ENCODE results near the gene PCDHB12.
"Not testable (repeated sequence)": the region's sequence is repeated elsewhere in the genome, so short reads cannot be mapped to it uniquely, and the experiment has no call there.

The PCDHB12 gene

GRCh38 chr5:141208478-141208877 is at the start of gene PCDHB12:
TSS of gene PCDHB12 (plus strand) at chr5:141208719. CDS start at chr5:141208908, 189 bp downstream.
- no peak for DNase-seq

GRCh38 chr5:141172381-141173204 is 35.9 kb upstream of the PCDHB12 start, which contains the start of gene PCDHB7:
TSS of gene PCDHB7 (plus strand) at chr5:141172644. CDS start at chr5:141172836, 192 bp downstream.
- no peak for DNase-seq

GRCh38 chr5:141174291-141175104 is 34.0 kb upstream of the PCDHB12 start:
- not testable (repeated sequence) for DNase-seq

DNA sequence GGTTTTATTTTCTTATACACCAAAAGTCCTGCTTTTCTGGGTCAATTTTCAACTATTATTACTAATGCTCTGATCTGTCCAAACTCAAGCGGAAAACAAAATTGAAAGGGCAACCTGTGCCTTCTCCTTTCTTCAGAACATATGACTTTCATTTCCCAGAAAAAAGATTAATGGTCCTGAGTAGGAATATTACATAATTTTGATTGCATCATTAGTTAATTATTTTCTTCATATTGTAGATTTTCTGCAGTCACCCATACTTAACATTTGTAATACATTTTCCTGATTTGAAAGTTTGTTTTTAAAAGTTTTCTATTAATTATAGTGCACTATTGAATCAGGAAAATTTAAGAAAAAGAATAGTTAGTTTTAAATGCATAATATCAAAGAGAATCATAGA is 32.6 kb upstream of the PCDHB12 start:
- no peak for DNase-seq

DNA sequence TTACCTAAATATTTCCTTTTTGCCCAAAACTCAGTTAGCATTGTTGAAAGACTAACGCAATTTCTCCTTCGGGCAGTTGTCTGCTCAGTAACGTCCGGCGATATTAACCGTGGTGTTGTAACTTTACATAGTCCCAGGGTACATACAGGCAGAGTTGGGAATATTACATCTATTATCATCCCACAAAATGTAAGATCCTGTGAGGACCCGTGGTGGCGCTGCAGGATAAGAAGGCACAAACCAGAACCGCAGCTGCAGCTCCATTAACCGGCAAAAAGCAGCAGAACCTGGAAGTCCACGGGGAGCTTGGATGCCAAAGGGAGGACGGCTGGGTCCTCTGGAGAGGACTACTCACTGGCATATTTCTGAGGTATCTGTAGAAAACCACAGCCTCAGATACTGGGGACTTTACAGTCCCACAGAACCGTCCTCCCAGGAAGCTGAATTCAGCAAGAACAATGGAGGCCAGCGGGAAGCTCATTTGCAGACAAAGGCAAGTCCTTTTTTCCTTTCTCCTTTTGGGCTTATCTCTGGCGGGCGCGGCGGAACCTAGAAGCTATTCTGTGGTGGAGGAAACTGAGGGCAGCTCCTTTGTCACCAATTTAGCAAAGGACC is 30.8 kb upstream of the PCDHB12 start, which contains the start of gene PCDHB8:
Gene PCDHB8, plus strand, starts transcription at position 214 of the 615 bp plus-strand sequence. Its CDS starts 245 bp downstream, at position 459.
- DNase-seq: peak; percentile 23

GRCh38 chr5:141179371-141179770 is 29.1 kb upstream of the PCDHB12 start:
- DNase-seq: not testable (repeated sequence)

DNA sequence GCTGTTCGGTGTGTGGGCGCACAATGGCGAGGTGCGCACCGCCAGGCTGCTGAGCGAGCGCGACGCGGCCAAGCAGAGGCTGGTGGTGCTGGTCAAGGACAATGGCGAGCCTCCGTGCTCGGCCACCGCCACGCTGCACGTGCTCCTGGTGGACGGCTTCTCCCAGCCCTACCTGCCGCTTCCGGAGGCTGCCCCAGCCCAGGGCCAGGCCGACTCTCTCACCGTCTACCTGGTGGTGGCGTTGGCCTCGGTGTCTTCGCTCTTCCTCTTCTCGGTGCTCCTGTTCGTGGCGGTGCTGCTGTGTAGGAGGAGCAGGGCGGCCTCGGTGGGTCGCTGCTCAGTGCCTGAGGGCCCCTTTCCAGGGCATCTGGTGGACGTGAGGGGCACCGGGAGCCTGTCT is 28.6 kb upstream of the PCDHB12 start:
- not testable (repeated sequence) for DNase-seq

GRCh38 chr5:141180313-141180712 is 28.2 kb upstream of the PCDHB12 start:
- no peak for DNase-seq

DNA sequence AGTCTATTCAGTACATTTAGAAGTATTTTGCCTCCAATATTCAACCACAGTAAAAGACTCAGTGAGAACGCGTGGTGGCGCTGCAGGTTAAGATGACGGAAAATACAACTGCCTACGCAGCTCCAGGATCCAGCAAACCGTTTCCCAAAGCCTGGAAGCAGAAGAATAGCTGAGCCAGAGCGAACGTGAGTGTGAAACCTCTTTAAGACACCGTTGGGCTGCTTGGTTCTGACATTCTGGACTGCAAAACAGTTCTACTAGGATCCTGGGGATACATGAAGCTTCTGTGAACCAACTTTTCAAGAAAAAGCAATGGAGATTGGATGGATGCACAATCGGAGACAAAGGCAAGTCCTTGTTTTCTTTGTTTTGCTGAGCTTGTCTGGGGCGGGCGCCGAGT is 26.3 kb upstream of the PCDHB12 start, which contains the start of gene PCDHB16:
Gene PCDHB16, plus strand, starts transcription at position 140 of the 400 bp plus-strand sequence. Its CDS starts 173 bp downstream, at position 313.
- no peak for DNase-seq

DNA sequence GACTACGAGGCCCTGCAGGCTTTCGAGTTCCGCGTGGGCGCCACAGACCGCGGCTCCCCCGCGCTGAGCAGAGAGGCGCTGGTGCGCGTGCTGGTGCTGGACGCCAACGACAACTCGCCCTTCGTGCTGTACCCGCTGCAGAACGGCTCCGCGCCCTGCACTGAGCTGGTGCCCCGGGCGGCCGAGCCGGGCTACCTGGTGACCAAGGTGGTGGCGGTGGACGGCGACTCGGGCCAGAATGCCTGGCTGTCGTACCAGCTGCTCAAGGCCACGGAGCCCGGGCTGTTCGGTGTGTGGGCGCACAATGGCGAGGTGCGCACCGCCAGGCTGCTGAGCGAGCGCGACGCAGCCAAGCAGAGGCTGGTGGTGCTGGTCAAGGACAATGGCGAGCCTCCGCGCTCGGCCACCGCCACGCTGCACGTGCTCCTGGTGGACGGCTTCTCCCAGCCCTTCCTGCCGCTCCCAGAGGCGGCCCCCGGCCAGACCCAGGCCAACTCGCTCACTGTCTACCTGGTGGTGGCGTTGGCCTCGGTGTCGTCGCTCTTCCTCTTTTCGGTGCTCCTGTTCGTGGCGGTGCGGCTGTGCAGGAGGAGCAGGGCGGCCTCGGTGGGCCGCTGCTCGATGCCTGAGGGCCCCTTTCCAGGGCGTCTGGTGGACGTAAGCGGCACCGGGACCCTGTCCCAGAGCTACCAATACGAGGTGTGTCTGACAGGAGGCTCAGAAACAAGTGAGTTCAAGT is 24.2 kb upstream of the PCDHB12 start:
- not testable (repeated sequence) for DNase-seq

DNA sequence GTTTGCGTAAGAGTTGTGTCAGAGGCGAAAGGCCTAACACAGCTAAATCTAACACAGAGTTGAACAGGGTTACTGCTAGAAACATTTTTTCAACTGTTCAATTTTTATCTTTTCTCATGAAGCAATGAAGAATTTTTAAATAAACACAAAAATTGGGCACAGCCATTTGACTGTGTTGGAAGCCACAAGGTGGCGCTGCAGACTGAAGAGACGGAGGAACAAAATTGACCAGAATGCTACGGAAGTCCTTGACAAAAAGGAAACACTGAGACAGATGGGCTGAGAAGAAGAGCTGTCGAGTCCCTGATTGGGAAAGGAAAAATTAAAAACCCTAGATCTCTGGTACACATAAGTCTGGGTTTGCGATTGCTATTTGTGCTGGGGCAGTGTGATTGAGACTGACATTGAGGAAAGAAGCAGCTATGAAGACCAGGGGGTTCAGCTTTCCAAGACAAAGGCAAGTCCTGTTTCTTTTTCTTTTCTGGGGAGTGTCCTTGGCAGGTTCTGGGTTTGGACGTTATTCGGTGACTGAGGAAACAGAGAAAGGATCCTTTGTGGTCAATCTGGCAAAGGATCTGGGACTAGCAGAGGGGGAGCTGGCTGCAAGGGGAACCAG is 21.5 kb upstream of the PCDHB12 start, which contains the start of gene PCDHB9:
Gene PCDHB9, plus strand, starts transcription at position 265 of the 616 bp plus-strand sequence. Its CDS starts 158 bp downstream, at position 423.
- peak; percentile 27 for DNase-seq

- not testable (repeated sequence) for DNase-seq
These were observed 19.8 kb upstream of the PCDHB12 start for GRCh38 chr5:141188682-141189081.

DNA sequence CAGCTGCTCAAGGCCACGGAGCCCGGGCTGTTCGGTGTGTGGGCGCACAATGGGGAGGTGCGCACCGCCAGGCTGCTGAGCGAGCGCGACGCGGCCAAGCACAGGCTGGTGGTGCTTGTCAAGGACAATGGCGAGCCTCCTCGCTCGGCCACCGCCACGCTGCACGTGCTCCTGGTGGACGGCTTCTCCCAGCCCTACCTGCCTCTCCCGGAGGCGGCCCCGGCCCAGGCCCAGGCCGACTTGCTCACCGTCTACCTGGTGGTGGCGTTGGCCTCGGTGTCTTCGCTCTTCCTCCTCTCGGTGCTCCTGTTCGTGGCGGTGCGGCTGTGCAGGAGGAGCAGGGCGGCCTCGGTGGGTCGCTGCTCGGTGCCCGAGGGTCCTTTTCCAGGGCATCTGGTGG is 19.4 kb upstream of the PCDHB12 start:
- not testable (repeated sequence) for DNase-seq

- DNase-seq: no peak
These were observed 16.3 kb upstream of the PCDHB12 start, which contains the start of gene PCDHB10 for GRCh38 chr5:141192110-141192725. TSS of gene PCDHB10 (plus strand) at chr5:141192353. CDS start at chr5:141192553, 200 bp downstream.

GRCh38 chr5:141194332-141194731 is 14.2 kb upstream of the PCDHB12 start:
- not testable (repeated sequence) for DNase-seq

GRCh38 chr5:141196363-141196762 is 12.2 kb upstream of the PCDHB12 start:
- DNase-seq: no peak

- peak; percentile 64 for DNase-seq
These were observed 8.9 kb upstream of the PCDHB12 start, which contains the start of gene PCDHB11 for GRCh38 chr5:141199359-141200235. TSS of gene PCDHB11 (plus strand) at chr5:141199627. CDS start at chr5:141199775, 148 bp downstream.

- DNase-seq: not testable (repeated sequence)
These were observed 7.4 kb upstream of the PCDHB12 start for GRCh38 chr5:141201126-141201525.

DNA sequence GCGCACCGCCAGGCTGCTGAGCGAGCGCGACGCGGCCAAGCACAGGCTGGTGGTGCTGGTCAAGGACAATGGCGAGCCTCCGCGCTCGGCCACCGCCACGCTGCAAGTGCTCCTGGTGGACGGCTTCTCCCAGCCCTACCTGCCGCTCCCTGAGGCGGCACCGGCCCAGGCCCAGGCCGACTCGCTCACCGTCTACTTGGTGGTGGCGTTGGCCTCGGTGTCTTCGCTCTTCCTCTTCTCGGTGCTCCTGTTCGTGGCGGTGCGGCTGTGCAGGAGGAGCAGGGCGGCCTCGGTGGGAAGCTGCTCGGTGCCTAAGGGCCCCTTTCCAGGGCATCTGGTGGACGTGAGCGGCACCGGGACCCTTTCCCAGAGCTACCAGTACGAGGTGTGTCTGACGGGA is 6.9 kb upstream of the PCDHB12 start:
- not testable (repeated sequence) for DNase-seq

DNA sequence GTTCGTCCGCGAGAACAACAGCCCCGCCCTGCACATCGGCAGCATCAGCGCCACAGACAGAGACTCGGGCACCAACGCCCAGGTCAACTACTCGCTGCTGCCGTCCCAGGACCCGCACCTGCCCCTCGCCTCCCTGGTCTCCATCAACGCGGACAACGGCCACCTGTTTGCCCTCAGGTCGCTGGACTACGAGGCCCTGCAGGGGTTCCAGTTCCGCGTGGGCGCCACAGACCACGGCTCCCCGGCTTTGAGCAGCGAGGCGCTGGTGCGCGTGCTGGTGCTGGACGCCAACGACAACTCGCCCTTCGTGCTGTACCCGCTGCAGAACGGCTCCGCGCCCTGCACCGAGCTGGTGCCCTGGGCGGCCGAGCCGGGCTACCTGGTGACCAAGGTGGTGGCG is 1.8 kb downstream of the PCDHB12 start:
- DNase-seq: not testable (repeated sequence)

Measured in NCI-H774 (cell line).